HG03354 (cell line): Measurements from ENCODE around the gene CHSY1.
"Not testable (repeated sequence)": the region's sequence is repeated elsewhere in the genome, so short reads cannot be mapped to it uniquely, and the experiment has no call there.

ENCODE experiments used
- ATAC-seq: cut with Tn5 transposase; IDR thresholded peaks from one replicate; pipeline ENCODE4 v1.9.1; 2021; ENCODE audit warnings: mild to moderate bottlenecking; ENCODE audit not compliant: unreplicated experiment, poor library complexity, severe bottlenecking

Gene CHSY1

GRCh38 chr15:101215681-101216080 lies 36.2 kb downstream of the CHSY1 start:
- no peak for ATAC-seq

GRCh38 chr15:101214435-101215097 lies 37.3 kb downstream of the CHSY1 start:
- ATAC-seq = not testable (repeated sequence)

- no peak for ATAC-seq
Observed at GRCh38 chr15:101213570-101213969, 38.3 kb downstream of the CHSY1 start.

GRCh38 chr15:101213147-101213546 lies 38.7 kb downstream of the CHSY1 start:
- ATAC-seq = no peak

- no peak for ATAC-seq
Observed at GRCh38 chr15:101211897-101212296, 40.0 kb downstream of the CHSY1 start.

- ATAC-seq = peak; percentile 48
Observed at GRCh38 chr15:101210466-101210865, 41.4 kb downstream of the CHSY1 start.

- peak; percentile 68 for ATAC-seq
Observed at GRCh38 chr15:101210058-101210457, 41.8 kb downstream of the CHSY1 start.

GRCh38 chr15:101209285-101209845 lies 42.5 kb downstream of the CHSY1 start:
- ATAC-seq = no peak

GRCh38 chr15:101207867-101208288 lies 44.0 kb downstream of the CHSY1 start:
- no peak for ATAC-seq

- no peak for ATAC-seq
Observed at GRCh38 chr15:101206176-101206591, 45.7 kb downstream of the CHSY1 start.

- no peak for ATAC-seq
Observed at GRCh38 chr15:101204739-101205535, 46.9 kb downstream of the CHSY1 start.

GRCh38 chr15:101203607-101204189 lies 48.1 kb downstream of the CHSY1 start:
- ATAC-seq = no peak

- no peak for ATAC-seq
Observed at GRCh38 chr15:101203029-101203573, 48.7 kb downstream of the CHSY1 start.

GRCh38 chr15:101201411-101202174 lies 50.3 kb downstream of the CHSY1 start:
- ATAC-seq = no peak

- ATAC-seq = no peak
Observed at GRCh38 chr15:101200181-101200580, 51.7 kb downstream of the CHSY1 start.

- ATAC-seq = no peak
Observed at GRCh38 chr15:101198800-101199199, 53.0 kb downstream of the CHSY1 start.

GRCh38 chr15:101198031-101198575 lies 53.7 kb downstream of the CHSY1 start:
- no peak for ATAC-seq

- no peak for ATAC-seq
Observed at GRCh38 chr15:101194546-101195125, 57.2 kb downstream of the CHSY1 start.
